Smooth muscle cell (in vitro differentiated cells): ENCODE data around the gene PPM1N. TPM values are rescaled to one million over a fixed set of nuclear protein-coding genes. Genes with fewer than 3 reads are reported as not detected.

Experiments used
- DNase-seq: peaks from one replicate; lab custom pipeline; 2025; ENCODE audit not compliant: unreplicated experiment; lab: John Stamatoyannopoulos, UW
- H2AFZ ChIP-seq: fragments of 200-600 bp; sonication (generic); 2 replicates; pipeline ENCODE4 v1.6.0; 2016; ENCODE audit warnings: antibody characterized with exemption, low read depth, mild to moderate bottlenecking
- H3F3A ChIP-seq: fragments of 200-600 bp; sonication (generic); 2 replicates; pipeline ENCODE4 v1.6.0; 2017; ENCODE audit warnings: antibody characterized with exemption, low read depth
- H3K27ac ChIP-seq: fragments of 200-600 bp; sonication (generic); 2 replicates; pipeline ENCODE4 v1.5.1; 2016; ENCODE audit warnings: low read depth, mild to moderate bottlenecking
- H3K27me3 ChIP-seq: fragments of 200-600 bp; sonication (generic); 2 replicates; pipeline ENCODE4 v1.6.1; 2016; ENCODE audit warnings: low read depth, mild to moderate bottlenecking
- H3K36me3 ChIP-seq: fragments of 200-600 bp; sonication (generic); 2 replicates; pipeline ENCODE4 v1.5.1; 2016; ENCODE audit warnings: low read depth
- H3K4me1 ChIP-seq: fragments of 200-600 bp; sonication (generic); 2 replicates; pipeline ENCODE4 v1.5.1; 2016; ENCODE audit warnings: low read depth
- H3K4me2 ChIP-seq: fragments of 200-600 bp; sonication (generic); 2 replicates; pipeline ENCODE4 v1.6.0; 2016; ENCODE audit warnings: mild to moderate bottlenecking
- H3K4me3 ChIP-seq: fragments of 200-600 bp; sonication (generic); 2 replicates; pipeline ENCODE4 v1.5.1; 2016; ENCODE audit warnings: mild to moderate bottlenecking
- H3K79me2 ChIP-seq: fragments of 200-600 bp; sonication (generic); 2 replicates; pipeline ENCODE4 v1.6.0; 2016; ENCODE audit warnings: low read depth, mild to moderate bottlenecking
- H3K9ac ChIP-seq: fragments of 200-600 bp; sonication (generic); 2 replicates; pipeline ENCODE4 v1.6.0; 2016; ENCODE audit warnings: low read depth
- H3K9me3 ChIP-seq: fragments of 200-600 bp; sonication (generic); replicated peaks from 2 replicates; pipeline ENCODE4 v1.5.1; 2016; ENCODE audit warnings: low read depth
- H4K20me1 ChIP-seq: fragments of 200-600 bp; sonication (generic); 2 replicates; pipeline ENCODE4 v1.6.0; 2016; ENCODE audit warnings: low read depth
- WGBS: methylation state at CpG from one replicate; pipeline ENCODE4 v1.1.7; 2016; ENCODE audit warnings: low lambda C conversion rate; 5-methylcytosine and 5-hydroxymethylcytosine counted together
- polyA plus RNA-seq: library from polyadenylated mRNA; unstranded; fragments of >200 nt; fragmentation: Nextera tagmentation; extraction: Ambion mirVana; gene quantifications from 2 replicates; pipeline ENCODE4 v1.2.1, GENCODE V29; 2016
- total RNA-seq: library from RNA; depleted of rRNA; stranded (reverse); fragments of >200 nt; gene quantifications from 2 replicates; pipeline ENCODE4 v1.2.3, GENCODE V29; 2014
- TF ChIP-seq, protein P1 (sequence below): fragments of 200-600 bp; sonication (generic); IDR thresholded peaks from 2 replicates; pipeline ENCODE4 v1.5.1; 2017; ENCODE audit warnings: borderline replicate concordance, mild to moderate bottlenecking, antibody characterized with exemption; ENCODE audit not compliant: insufficient read depth, poor library complexity, severe bottlenecking

The PPM1N gene
- total and polyA plus RNA-seq, 2 experiments from 2014 or later = 0.16 to 0.58 TPM

DNA sequence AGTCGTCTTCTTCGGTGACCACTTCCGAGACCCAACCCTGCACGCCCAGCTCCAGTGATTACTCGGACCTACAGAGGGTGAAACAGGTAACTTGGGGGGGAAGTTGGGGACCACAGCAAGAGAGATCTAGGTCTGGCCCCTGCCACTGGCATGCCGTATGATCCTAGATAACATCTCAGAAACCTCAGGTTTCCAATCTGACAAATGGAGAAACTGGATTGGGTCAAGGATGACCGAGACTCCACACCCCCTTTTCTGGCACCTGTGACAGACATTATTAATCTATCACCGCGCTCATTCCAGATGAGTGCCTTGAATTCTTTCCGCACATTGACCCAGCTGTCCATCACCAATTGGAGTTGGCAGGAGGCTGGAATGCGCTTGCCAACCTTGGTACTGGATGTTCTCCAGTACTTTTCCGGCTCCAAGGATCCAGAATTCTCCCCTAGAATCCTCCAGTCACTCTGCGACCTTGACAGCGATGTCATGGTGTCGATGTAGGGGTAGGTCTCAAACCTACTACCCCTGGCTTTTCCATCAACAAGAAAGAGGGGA is 26.4 kb downstream of the PPM1N start:
- H3K36me3 ChIP-seq = peaks cover 12% of the 10 kb centered on the region
- H3K27me3 ChIP-seq = no peaks in the 10 kb centered on the region
- H3K4me1 ChIP-seq = peaks cover 7% of the 10 kb centered on the region
- H3K4me2 ChIP-seq = no peak overlapping the region
- H3K4me3 ChIP-seq = no peak overlapping the region
- H3K9ac ChIP-seq = no peak overlapping the region
- H3K9me3 ChIP-seq = no peaks in the 10 kb centered on the region
- TF ChIP-seq, protein P1, sequence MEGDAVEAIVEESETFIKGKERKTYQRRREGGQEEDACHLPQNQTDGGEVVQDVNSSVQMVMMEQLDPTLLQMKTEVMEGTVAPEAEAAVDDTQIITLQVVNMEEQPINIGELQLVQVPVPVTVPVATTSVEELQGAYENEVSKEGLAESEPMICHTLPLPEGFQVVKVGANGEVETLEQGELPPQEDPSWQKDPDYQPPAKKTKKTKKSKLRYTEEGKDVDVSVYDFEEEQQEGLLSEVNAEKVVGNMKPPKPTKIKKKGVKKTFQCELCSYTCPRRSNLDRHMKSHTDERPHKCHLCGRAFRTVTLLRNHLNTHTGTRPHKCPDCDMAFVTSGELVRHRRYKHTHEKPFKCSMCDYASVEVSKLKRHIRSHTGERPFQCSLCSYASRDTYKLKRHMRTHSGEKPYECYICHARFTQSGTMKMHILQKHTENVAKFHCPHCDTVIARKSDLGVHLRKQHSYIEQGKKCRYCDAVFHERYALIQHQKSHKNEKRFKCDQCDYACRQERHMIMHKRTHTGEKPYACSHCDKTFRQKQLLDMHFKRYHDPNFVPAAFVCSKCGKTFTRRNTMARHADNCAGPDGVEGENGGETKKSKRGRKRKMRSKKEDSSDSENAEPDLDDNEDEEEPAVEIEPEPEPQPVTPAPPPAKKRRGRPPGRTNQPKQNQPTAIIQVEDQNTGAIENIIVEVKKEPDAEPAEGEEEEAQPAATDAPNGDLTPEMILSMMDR = no peak
- no peak overlapping the region for H2AFZ ChIP-seq
- peaks cover 31% of the 10 kb centered on the region for H3F3A ChIP-seq
- H3K79me2 ChIP-seq = peaks cover 6% of the 10 kb centered on the region
- WGBS = 97% methylated on average over 15 of the region's 15 CpGs
- H3K27ac ChIP-seq = no peak overlapping the region
- H4K20me1 ChIP-seq = peaks cover 90% of the 10 kb centered on the region
- no peak for DNase-seq

DNA sequence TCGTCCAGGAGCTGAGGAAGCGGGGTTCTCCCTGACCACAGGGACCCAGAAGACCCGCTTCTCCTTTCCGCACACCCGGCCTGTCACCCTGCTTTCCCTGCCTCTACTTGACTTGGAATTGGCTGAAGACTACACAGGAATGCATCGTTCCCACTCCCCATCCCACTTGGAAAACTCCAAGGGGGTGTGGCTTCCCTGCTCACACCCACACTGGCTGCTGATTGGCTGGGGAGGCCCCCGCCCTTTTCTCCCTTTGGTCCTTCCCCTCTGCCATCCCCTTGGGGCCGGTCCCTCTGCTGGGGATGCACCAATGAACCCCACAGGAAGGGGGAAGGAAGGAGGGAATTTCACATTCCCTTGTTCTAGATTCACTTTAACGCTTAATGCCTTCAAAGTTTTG is 27.9 kb downstream of the PPM1N start:
- WGBS = 89% methylated on average over 9 of the region's 9 CpGs
- Histone ChIP-seq H3K4me2 (no peak overlapping the region), H3K9me3 (peaks cover under 1% of the 10 kb centered on the region), H3K4me1 (peaks cover 7% of the 10 kb centered on the region), H3F3A (peaks cover 28% of the 10 kb centered on the region), H4K20me1 (peaks cover 77% of the 10 kb centered on the region), H2AFZ (no peak overlapping the region), H3K4me3 (no peak overlapping the region), H3K27me3 (no peaks in the 10 kb centered on the region), H3K79me2 (no peaks in the 10 kb centered on the region), H3K9ac (no peak overlapping the region), H3K36me3 (peaks cover 5% of the 10 kb centered on the region), H3K27ac (no peak overlapping the region)
- no peak for DNase-seq
- TF ChIP-seq, protein P1 = no peak

DNA sequence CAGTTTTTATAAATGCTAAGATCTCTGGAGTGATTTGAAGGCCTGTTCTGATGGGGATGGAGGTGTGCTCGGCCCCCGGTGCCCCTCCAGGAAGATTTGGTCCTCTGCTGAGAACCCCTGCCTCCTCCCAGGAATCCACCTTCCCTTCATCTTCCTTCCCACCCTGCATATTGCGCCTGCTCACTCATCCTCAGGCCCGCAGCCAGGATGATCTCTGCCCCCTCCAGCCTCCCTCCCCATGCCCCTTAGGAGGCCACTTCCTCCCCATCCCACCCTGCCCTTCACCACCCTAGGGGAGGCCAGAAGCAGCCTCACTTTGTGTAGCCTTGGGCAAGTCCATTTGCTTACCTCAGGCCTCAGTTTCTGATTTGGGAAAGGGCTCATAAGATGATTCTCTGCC is 28.7 kb downstream of the PPM1N start:
- H3K9ac ChIP-seq = no peak overlapping the region
- no peak overlapping the region for H3K4me2 ChIP-seq
- peaks cover 3% of the 10 kb centered on the region for H3K9me3 ChIP-seq
- peaks cover 69% of the 10 kb centered on the region for H4K20me1 ChIP-seq
- peaks cover 25% of the 10 kb centered on the region for H3F3A ChIP-seq
- peaks cover 5% of the 10 kb centered on the region for H3K36me3 ChIP-seq
- WGBS = 96% methylated on average over 4 of the region's 4 CpGs
- no peak for DNase-seq
- H3K4me3 ChIP-seq = no peak overlapping the region
- no peaks in the 10 kb centered on the region for H3K79me2 ChIP-seq
- peaks cover 7% of the 10 kb centered on the region for H3K4me1 ChIP-seq
- H3K27me3 ChIP-seq = no peaks in the 10 kb centered on the region
- no peak overlapping the region for H2AFZ ChIP-seq
- TF ChIP-seq, protein P1 = no peak
- no peak overlapping the region for H3K27ac ChIP-seq

DNA sequence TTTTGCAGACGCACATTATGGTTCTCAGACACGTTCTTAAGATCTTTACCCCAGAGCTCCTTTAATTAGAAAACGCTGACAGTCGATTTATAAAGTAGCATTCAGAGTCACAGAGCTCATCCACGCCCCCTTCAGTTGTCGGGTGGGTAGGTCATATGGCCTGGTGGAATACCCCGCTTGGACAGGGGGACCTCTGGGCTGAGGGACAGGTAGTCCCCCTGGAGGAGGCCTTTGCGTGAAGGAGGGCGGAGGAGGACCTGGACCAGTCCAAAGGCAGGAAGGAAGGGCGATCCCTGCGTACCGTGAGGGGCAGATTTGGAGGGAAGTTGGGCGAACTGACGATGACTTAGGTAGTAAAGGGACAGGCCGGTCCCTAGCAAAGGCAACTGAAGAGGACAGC is 29.5 kb downstream of the PPM1N start:
- Histone ChIP-seq H3K4me1 (peaks cover 7% of the 10 kb centered on the region), H3K9ac (no peak overlapping the region), H3F3A (peaks cover 25% of the 10 kb centered on the region), H2AFZ (no peak overlapping the region), H3K4me3 (no peak overlapping the region), H3K9me3 (peaks cover 3% of the 10 kb centered on the region), H4K20me1 (peaks cover 61% of the 10 kb centered on the region), H3K79me2 (no peaks in the 10 kb centered on the region), H3K36me3 (peaks cover 5% of the 10 kb centered on the region), H3K27me3 (no peaks in the 10 kb centered on the region), H3K4me2 (peak overlapping the region; percentile 65), H3K27ac (no peak overlapping the region)
- TF ChIP-seq, protein P1 = no peak
- 73% methylated on average over 15 of the region's 15 CpGs for whole genome bisulfite sequencing
- no peak for DNase-seq
